ENCODE results near the gene NFRKB.
"Not testable (repeated sequence)": the region's sequence is repeated elsewhere in the genome, so short reads cannot be mapped to it uniquely, and the experiment has no call there.

NFRKB gene

DNA sequence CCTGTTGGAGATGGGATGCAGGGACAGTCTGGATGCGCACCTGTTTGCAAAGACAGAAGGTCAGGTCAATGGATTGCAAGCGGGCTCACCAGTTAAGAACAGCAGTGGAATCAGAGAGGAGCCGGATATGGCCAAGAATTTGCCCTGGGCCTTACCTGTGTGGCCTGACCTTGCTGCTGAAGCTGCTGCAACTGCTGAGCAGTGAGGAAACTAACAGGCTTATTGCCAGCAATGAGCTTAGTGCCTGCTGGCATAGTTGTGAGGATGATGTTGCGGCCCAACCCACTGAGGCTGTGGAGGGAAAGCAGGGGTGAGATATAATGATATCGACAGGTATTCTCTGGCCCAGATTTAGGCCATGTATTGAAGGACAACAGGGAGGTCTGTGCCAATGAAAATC, 30.6 kb downstream of the NFRKB start:
- Mint-ChIP-seq H3K9me3 (no peaks in the 10 kb centered on the region), H3K36me3 (peaks cover 33% of the 10 kb centered on the region), H3K4me3 (no peak overlapping the region), H3K4me1 (peaks cover 57% of the 10 kb centered on the region), H3K27ac (no peak overlapping the region), H3K27me3 (no peaks in the 10 kb centered on the region)

DNA sequence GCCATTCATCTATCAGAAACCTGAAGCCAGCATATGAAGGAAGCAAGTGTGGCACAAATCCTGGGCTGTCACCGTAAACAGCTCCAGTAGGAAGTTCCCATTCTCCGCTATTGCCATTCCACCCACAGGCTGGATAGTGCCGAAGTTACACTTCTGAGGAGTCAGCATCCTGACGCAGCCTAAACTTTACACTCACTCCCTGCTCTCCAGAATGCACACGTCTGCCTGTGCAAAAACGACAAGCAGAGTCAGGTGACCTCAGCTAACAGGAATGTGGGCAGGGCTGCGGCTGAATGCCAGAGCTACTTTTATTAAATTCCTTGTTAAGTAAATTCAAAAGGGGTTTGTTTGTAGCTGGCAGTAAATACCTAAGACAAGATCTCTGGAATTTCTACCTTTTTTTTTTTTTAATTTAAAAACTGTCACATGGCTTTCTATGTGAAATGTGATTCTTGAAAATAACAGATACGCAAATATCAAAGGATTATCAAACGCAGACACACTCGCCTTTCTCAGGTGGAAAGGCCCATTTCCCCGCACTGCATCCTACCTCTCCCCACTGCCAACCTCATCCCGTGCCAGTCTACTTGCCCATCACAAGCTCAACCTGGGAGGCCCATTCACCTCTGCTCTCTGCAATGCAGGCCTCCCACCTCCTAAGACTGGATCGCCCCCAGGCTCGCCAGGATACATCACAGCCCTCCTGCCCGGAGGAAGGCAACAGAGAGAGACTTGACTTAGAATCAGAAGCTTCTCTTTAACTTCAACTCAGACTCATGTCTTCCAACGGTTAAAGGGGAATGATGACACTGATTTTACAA, 33.5 kb downstream of the NFRKB start:
- peak overlapping the region; percentile 53 for H3K4me3 Mint-ChIP-seq
- peaks cover 28% of the 10 kb centered on the region for H3K36me3 Mint-ChIP-seq
- H3K9me3 Mint-ChIP-seq: no peaks in the 10 kb centered on the region
- peaks cover 68% of the 10 kb centered on the region for H3K4me1 Mint-ChIP-seq
- H3K27me3 Mint-ChIP-seq: no peaks in the 10 kb centered on the region
- H3K27ac Mint-ChIP-seq: peak overlapping the region; percentile 81

DNA sequence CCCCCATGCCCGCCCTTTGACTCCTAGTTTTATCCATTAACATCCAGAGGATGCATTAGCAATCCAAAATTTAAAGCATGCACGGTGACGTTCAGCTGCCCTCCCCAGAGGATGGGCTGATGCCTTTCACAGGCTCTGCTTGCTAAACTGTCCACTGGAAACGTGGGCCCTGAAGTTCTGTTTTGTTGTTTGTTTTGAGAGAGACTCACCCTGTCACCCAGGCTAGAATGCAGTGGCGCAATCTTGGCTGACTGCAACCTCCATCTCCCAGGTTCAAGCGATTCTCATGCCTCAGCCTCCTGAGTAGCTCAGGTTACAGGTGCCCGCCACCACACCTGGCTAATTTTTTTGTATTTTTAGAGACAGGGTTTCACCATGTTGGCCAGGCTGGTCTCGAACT, 39.3 kb downstream of the NFRKB start:
- peaks cover 79% of the 10 kb centered on the region for H3K4me1 Mint-ChIP-seq
- no peak overlapping the region for H3K4me3 Mint-ChIP-seq
- H3K9me3 Mint-ChIP-seq: no peaks in the 10 kb centered on the region
- no peaks in the 10 kb centered on the region for H3K27me3 Mint-ChIP-seq
- H3K27ac Mint-ChIP-seq: no peak overlapping the region
- H3K36me3 Mint-ChIP-seq: peaks cover 8% of the 10 kb centered on the region

DNA sequence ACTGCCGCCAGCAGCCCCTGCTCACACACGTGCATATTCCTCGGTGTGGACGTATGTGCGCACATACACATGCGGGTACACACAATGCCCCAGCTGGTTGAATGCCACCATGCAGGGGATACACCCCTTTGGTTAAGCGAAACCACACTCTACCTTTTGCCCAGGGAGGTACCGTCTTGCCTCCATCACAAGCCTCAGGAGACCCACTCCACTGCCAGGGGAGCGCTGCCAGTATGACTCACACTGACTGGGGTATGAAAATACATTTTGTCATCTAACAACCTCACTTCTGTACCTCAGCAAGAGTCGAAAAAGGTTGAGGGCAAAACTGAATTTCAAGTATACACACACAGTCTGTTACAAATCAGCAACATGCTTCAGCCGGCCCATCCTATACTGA, 40.3 kb downstream of the NFRKB start:
- H3K27me3 Mint-ChIP-seq: no peaks in the 10 kb centered on the region
- peaks cover 12% of the 10 kb centered on the region for H3K36me3 Mint-ChIP-seq
- no peak overlapping the region for H3K4me3 Mint-ChIP-seq
- peaks cover 79% of the 10 kb centered on the region for H3K4me1 Mint-ChIP-seq
- no peaks in the 10 kb centered on the region for H3K9me3 Mint-ChIP-seq
- H3K27ac Mint-ChIP-seq: peak overlapping the region; percentile 37

DNA sequence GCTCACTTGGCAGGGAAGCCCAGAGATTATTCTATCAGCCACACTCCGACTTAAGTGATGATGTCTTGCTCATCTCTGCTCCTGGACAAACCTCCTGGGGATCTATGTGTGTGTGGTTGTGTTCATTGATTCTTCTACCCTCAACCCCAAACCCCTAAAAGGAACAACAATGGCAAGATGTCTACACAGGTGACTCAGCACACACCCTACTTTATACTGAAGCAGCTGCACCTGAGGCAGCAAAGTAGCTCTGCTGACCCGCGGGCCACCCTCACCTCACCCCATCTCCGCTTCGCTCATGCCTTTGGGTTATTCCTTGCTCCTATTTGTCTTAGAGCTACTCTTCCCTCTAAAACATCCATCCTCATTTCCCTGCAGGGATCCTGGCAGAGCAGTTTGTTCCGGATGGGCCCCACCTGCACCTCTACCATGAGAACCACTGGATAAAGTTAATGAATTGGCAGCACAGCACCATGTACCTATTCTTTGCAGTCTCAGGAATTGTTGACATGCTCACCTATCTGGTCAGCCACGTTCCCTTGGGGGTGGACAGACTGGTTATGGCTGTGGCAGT, 41.1 kb downstream of the NFRKB start:
- H3K4me1 Mint-ChIP-seq: peaks cover 75% of the 10 kb centered on the region
- H3K36me3 Mint-ChIP-seq: peaks cover 10% of the 10 kb centered on the region
- H3K27ac Mint-ChIP-seq: peak overlapping the region; percentile 89
- peak overlapping the region; percentile 59 for H3K4me3 Mint-ChIP-seq
- no peaks in the 10 kb centered on the region for H3K27me3 Mint-ChIP-seq
- no peaks in the 10 kb centered on the region for H3K9me3 Mint-ChIP-seq

DNA sequence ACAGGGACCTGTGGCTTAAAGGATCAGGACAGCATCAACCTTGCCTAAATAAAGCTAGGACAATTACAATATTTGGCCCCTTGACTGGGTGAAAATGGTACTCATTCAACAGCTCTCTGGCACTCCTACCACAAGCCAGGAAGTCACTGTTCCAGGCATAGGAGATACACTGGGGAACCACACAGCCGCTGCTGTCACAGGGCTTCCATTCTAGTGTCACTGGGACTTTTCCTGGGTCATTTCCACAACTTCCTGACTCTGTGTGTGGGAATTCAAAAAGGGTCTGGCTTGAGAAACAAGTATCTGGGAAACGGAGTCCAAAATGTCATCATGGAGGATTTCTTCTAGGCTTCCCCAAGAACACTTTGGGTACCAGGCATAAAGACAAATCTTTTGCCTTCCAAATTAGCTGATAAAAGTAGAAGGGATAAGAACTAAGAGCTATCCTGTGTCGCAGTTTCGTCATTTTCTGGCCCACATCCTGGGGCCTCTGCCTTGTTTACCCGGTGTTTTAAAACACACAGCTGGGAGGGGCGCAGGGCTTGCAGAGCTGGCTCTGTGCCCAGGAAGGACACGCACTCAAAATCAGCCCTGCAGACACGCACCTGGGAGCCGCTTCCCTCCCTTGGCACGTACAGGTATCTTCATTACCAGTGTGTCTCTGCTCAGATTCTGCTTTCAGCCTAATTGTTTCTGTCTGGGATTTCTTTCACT, 41.7 kb downstream of the NFRKB start:
- H3K27ac Mint-ChIP-seq: peak overlapping the region; percentile 89

DNA sequence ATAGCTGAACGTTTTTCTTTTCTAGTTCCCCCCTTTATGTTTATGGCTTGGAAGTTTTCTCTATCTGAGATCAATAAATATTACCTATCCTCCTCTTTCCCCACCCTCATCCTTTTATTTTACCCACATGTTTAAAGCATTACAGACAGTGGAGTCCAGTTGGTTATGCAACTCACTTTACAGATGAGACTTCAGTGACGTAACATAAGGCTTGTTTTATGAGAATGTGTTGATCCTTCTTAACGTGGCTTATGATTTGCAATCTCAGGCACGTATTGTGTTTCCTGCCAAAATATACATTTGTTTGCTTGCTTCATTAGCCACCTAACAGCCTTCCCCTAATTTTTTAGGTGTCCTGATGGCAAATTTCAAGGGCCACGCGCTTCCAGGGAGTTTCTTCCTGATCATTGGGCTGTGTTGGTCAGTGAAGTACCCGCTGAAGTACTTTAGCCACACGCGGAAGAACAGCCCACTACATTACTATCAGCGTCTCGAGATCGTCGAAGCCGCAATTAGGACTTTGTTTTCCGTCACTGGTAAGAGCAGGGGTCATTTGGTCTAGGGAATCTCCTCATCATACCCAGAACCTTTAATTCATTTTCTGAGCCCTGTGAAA, 43.1 kb downstream of the NFRKB start:
- Mint-ChIP-seq H3K4me3 (no peak overlapping the region), H3K27ac (peak overlapping the region; percentile 89)

More for the DNA sequence above, 41.7 kb downstream of the NFRKB start:
- Mint-ChIP-seq H3K4me1 (peaks cover 69% of the 10 kb centered on the region), H3K36me3 (peaks cover 10% of the 10 kb centered on the region), H3K27me3 (no peaks in the 10 kb centered on the region), H3K4me3 (peak overlapping the region; percentile 59), H3K9me3 (no peaks in the 10 kb centered on the region)

DNA sequence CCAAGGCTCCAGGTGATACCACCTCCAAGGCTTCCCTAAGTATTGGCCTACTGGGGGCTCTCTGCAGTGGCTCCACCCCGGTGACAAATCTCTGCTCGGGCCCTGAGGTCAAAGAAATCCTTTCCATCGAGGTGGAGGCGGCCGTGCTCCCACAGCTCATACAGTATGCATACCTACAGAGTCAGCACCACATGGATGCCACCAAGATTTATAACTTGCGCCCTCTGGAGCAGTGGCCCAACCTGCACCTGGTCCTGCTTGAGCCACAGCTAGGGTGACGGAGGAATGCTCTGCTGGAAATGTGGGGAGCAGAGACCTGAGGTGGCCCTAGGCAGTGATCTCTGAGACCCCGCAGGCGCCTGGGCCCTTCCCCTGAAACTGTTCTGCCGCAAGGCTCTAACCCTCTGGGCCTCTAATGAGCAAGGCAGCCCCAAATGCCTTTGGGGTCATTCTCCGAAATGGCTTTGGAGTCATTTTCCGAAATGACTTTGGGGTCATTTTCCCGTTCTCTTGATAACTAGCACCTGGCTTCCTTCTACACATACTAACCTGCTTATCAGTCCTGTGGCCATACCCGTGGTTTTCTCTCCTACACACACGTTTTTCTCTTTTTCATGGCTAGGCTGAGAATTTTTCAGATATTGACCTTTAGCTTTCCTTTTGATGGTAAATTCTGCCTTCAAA, 45.8 kb downstream of the NFRKB start:
- H3K4me1 Mint-ChIP-seq: peaks cover 63% of the 10 kb centered on the region
- H3K36me3 Mint-ChIP-seq: peaks cover 10% of the 10 kb centered on the region

More for the DNA sequence above, 43.1 kb downstream of the NFRKB start:
- H3K4me1 Mint-ChIP-seq: peaks cover 56% of the 10 kb centered on the region
- H3K9me3 Mint-ChIP-seq: no peaks in the 10 kb centered on the region
- peaks cover 10% of the 10 kb centered on the region for H3K36me3 Mint-ChIP-seq
- H3K27me3 Mint-ChIP-seq: no peaks in the 10 kb centered on the region

DNA sequence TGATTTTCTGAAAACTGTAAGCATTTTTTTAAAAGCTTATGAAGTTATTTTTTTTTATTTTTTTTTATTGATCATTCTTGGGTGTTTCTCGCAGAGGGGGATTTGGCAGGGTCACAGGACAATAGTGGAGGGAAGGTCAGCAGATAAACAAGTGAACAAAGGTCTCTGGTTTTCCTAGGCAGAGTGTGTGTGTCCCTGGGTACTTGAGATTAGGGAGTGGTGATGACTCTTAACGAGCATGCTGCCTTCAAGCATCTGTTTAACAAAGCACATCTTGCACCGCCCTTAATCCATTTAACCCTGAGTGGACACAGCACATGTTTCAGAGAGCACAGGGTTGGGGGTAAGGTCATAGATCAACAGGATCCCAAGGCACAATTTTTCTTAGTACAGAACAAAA, 48.0 kb downstream of the NFRKB start:
- peaks cover 60% of the 10 kb centered on the region for H3K4me1 Mint-ChIP-seq
- not testable (repeated sequence) for H3K27me3 Mint-ChIP-seq

More for the DNA sequence above, 45.8 kb downstream of the NFRKB start:
- Mint-ChIP-seq H3K9me3 (no peaks in the 10 kb centered on the region), H3K27ac (no peak overlapping the region), H3K27me3 (no peaks in the 10 kb centered on the region), H3K4me3 (no peak overlapping the region)

DNA sequence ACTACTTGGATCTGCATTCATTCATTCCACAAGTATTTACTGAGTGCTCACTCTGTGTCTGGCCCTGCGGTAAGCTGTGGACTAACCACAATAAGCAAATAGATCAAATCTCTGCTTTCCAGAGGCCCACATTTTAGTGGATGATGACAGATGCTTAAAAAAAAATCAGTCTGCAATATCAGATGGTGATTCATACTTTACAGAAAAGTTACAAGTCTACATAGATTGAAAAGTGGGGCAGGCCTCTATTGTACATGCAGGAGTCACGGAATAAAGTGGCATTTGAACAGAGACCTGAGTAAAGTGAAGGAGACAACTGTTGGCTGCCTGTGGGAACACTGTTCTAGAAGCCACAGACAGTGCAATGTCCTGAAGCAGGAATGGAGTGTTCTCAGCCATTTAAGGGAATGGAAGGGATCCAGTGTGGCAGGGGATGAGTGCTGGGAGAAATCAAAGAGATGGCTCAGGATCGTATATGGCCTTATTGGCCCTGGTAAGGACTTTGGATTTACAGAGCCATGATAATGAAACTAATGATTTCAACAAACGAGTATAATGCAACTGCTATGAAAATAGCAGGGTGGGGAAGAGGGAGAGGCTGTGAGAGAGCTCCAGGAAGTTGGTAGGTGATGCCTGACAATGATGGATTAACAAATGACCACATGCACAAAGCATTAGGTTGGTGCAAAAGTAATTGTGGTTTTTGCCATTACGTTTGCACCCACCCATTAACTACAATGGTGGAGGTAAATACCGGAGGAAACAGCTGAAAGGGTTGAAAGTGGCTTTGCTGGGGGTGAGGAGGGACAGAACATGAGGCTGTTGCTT, 48.7 kb downstream of the NFRKB start:
- H3K27ac Mint-ChIP-seq: peak overlapping the region; percentile 56
- peak overlapping the region; percentile 11 for H3K4me3 Mint-ChIP-seq
- H3K4me1 Mint-ChIP-seq: peaks cover 60% of the 10 kb centered on the region
- H3K27me3 Mint-ChIP-seq: no peaks in the 10 kb centered on the region
- H3K36me3 Mint-ChIP-seq: peaks cover 14% of the 10 kb centered on the region
- peaks cover 5% of the 10 kb centered on the region for H3K9me3 Mint-ChIP-seq

More for the DNA sequence above, 48.0 kb downstream of the NFRKB start:
- H3K27ac Mint-ChIP-seq, H3K9me3 Mint-ChIP-seq, H3K4me3 Mint-ChIP-seq: not testable (repeated sequence)
- H3K36me3 Mint-ChIP-seq: peaks cover 10% of the 10 kb centered on the region

All from activated naive CD4-positive, alpha-beta T cell treated with anti-CD3 and anti-CD28 coated beads, Interleukin-2, amount 50 U/mL, for 24 hours (primary cell).